T-helper 2 cell treated with Interferon-gamma antibody and Interleukin-4, amounts not matched to agents 100 ng/mL and 5 ng/mL, for 36 hours (primary cell): ENCODE data around the gene ICAM3. TPM values are rescaled to one million over a fixed set of nuclear protein-coding genes. Genes with fewer than 3 reads are reported as not detected.

Experiments
- intact Hi-C: fragments of 100-400 bp; cut with micrococcal nuclease; formaldehyde crosslinking; loops from one replicate; pipeline ENCODE4 v1.15.1; 2023
- total RNA-seq: library from RNA; stranded (reverse); gene quantifications from 2 replicates; pipeline ENCODE4 v1.2.3, GENCODE V29; 2022

Gene ICAM3
- total RNA-seq, 1 donor from 2014 or later, result 185 TPM

- intact Hi-C loops, result loop anchor here (2.0 kb wide), 1 partner anchor 39 kb away; the partner anchor contains the start of gene RAVER1
Observed at GRCh38 chr19:10293637-10294367, 45.6 kb downstream of the ICAM3 start.

GRCh38 chr19:10292789-10293636 is 46.4 kb downstream of the ICAM3 start:
- intact Hi-C loops, result loop anchor here (2.0 kb wide), 1 partner anchor 40 kb away; the partner anchor contains the start of gene RAVER1

- intact Hi-C loops, result loop anchor here (2.0 kb wide), 1 partner anchor 41 kb away; the partner anchor contains the start of gene RAVER1
Observed at GRCh38 chr19:10292206-10292788, 47.1 kb downstream of the ICAM3 start.

- intact Hi-C loops, result loop anchor here (2.0 kb wide), 1 partner anchor 41 kb away; the partner anchor contains the start of gene RAVER1
Observed at GRCh38 chr19:10291554-10292205, 47.7 kb downstream of the ICAM3 start.

GRCh38 chr19:10290876-10291553 is 48.4 kb downstream of the ICAM3 start:
- intact Hi-C loops, result no loop called here

GRCh38 chr19:10290357-10290875 is 49.0 kb downstream of the ICAM3 start:
- intact Hi-C loops, result no loop called here

GRCh38 chr19:10289836-10290356 is 49.5 kb downstream of the ICAM3 start, which contains the start of gene ICAM5:
Gene ICAM5, plus strand, starts transcription at chr19:10289952. Its CDS starts 92 bp downstream, at chr19:10290044.
- intact Hi-C loops, result no loop called here

- intact Hi-C loops, result no loop called here
Observed at GRCh38 chr19:10289167-10289835, 50.1 kb downstream of the ICAM3 start.

- intact Hi-C loops, result no loop called here
Observed at GRCh38 chr19:10288662-10289166, 50.7 kb downstream of the ICAM3 start.

GRCh38 chr19:10286803-10287737 is 52.4 kb downstream of the ICAM3 start, which contains the start of gene ICAM4:
Gene ICAM4, plus strand, starts transcription at chr19:10286955. Its CDS starts 58 bp downstream, at chr19:10287013.
- intact Hi-C loops, result loop anchor here (1.0 kb wide), 1 partner anchor 16 kb away; the partner anchor contains the start of gene ICAM1

- intact Hi-C loops, result no loop called here
Observed at GRCh38 chr19:10285393-10285792, 54.0 kb downstream of the ICAM3 start.

GRCh38 chr19:10284960-10285278 is 54.5 kb downstream of the ICAM3 start:
- intact Hi-C loops, result no loop called here

GRCh38 chr19:10284065-10284959 is 55.1 kb downstream of the ICAM3 start:
- intact Hi-C loops, result no loop called here
